CD4-positive, alpha-beta T cell (primary cell): ENCODE measurements around the gene BCL2. TPM values are rescaled to one million over a fixed set of nuclear protein-coding genes. Genes with fewer than 3 reads are reported as not detected.
A peak's percentile ranks its signal among the peaks of the same experiment; 100 is the strongest.

Source experiments
- ATAC-seq: fragments of 200-7000 bp; cut with Tn5 transposase; one replicate; pipeline ENCODE4 v1.10.0; 2022; ENCODE audit warnings: mild to moderate bottlenecking; ENCODE audit not compliant: poor library complexity
- CTCF ChIA-PET: fragments of 350-600 bp; sonication (Branson Sonifier 250); formaldehyde crosslinking; loops from one replicate; lab custom pipeline; 2021; ENCODE audit warnings: antibody characterized with exemption, inconsistent platforms; lab: Charles Lee
- POLR2A ChIA-PET: fragments of 350-600 bp; sonication (Branson Sonifier 250); formaldehyde crosslinking; loops from one replicate; lab custom pipeline; 2021; ENCODE audit warnings: antibody characterized with exemption, inconsistent platforms; lab: Charles Lee
- DNase-seq, 14 experiments: peaks; one replicate each; pipeline ENCODE4 v3.0.0-alpha.2; 2013 to 2020; ENCODE audit warnings: mixed read lengths in 2 of 14
- H3K27ac ChIP-seq, 2 donors: one replicate each; pipeline versions ENCODE4 v1.5.1 to v1.7.0; 2013; ENCODE audit warnings: low read length in 2 of 2, low read depth in 1 of 2, mild to moderate bottlenecking in 1 of 2
- H3K27me3 ChIP-seq, 2 experiments: 1 replicate in 1 of 2; 2 replicates in 1 of 2; pipeline versions ENCODE4 v1.6.1 to v1.7.0; 2013; ENCODE audit warnings: low read length in 2 of 2, control low read depth in 1 of 2, mild to moderate bottlenecking in 1 of 2, moderate library complexity in 1 of 2; ENCODE audit not compliant: insufficient read depth in 2 of 2, control insufficient read depth in 1 of 2
- H3K36me3 ChIP-seq: one replicate; pipeline ENCODE4 v1.6.1; 2013; ENCODE audit warnings: low read length, control low read depth; ENCODE audit not compliant: insufficient read depth
- H3K4me1 ChIP-seq: one replicate; pipeline ENCODE4 v1.6.1; 2013; ENCODE audit warnings: low read length, control low read depth; ENCODE audit not compliant: insufficient read depth
- H3K4me3 ChIP-seq: one replicate; pipeline ENCODE4 v1.5.1; 2013; ENCODE audit warnings: mild to moderate bottlenecking, low read length, moderate library complexity
- H3K9me3 ChIP-seq, 2 experiments: 1 replicate in 1 of 2; 2 replicates in 1 of 2; pipeline versions ENCODE4 v1.6.1 to v1.7.0; 2013; ENCODE audit warnings: low read length in 2 of 2, mild to moderate bottlenecking in 2 of 2, control low read depth in 1 of 2, moderate library complexity in 1 of 2; ENCODE audit not compliant: control insufficient read depth in 1 of 2, insufficient read depth in 1 of 2
- H3K27ac Mint-ChIP-seq: one replicate; pipeline ENCODE4 v1.8.0; 2020; ENCODE audit warnings: mixed read lengths
- H3K27me3 Mint-ChIP-seq: one replicate; pipeline ENCODE4 v1.8.0; 2021; ENCODE audit warnings: mixed read lengths
- H3K36me3 Mint-ChIP-seq: one replicate; pipeline ENCODE4 v1.8.0; 2021; ENCODE audit warnings: low read depth, mixed read lengths
- H3K4me1 Mint-ChIP-seq: one replicate; pipeline ENCODE4 v1.8.0; 2021; ENCODE audit warnings: low read depth, mixed read lengths
- H3K4me3 Mint-ChIP-seq: one replicate; pipeline ENCODE4 v1.8.0; 2020; ENCODE audit warnings: mild to moderate bottlenecking, mixed read lengths
- H3K9me3 Mint-ChIP-seq: one replicate; pipeline ENCODE4 v1.8.0; 2020; ENCODE audit warnings: mixed read lengths
- intact Hi-C, 2 experiments: fragments of 100-400 bp; cut with DNase I in 1 of 2; cut with micrococcal nuclease in 1 of 2; formaldehyde crosslinking; loops; one replicate each; pipeline versions ENCODE4 v1.15.1 to v1.9.0; 2023 to 2025; cut with DNase I, micrococcal nuclease
- total RNA-seq, 174 experiments: library from RNA in 2 of 174; stranded (reverse) in 2 of 174; gene quantifications; one replicate each; pipeline ENCODE4 v1.2.3 and lab custom pipeline; 2021 to 2026
- TF ChIP-seq, protein P1 (sequence below): fragments of 200-600 bp; IDR thresholded peaks from one replicate; pipeline ENCODE4 v1.8.0; 2022; ENCODE audit warnings: antibody characterized with exemption, mild to moderate bottlenecking

BCL2 gene
- total RNA-seq, 2 experiments from 2014 or later: 40.1 to 40.3 TPM

- DNase-seq (peak; percentile 63 to 91 (median 77)), ATAC-seq (peak; percentile 80)
- Mint-ChIP-seq H3K27me3 (no peaks in the 10 kb centered on the region), H3K4me3 (peak within 1 kb of the TSS; percentile 94), H3K9me3 (no peaks in the 10 kb centered on the region), H3K4me1 (peaks cover 56% of the 10 kb centered on the region), H3K36me3 (peaks cover 33% of the 10 kb centered on the region), H3K27ac (peak within 1 kb of the TSS; percentile 91)
- Histone ChIP-seq H3K27me3 (no peaks in the 10 kb centered on the region), H3K4me3 (peak within 1 kb of the TSS; percentile 94), H3K4me1 (peaks cover 33% of the 10 kb centered on the region), H3K36me3 (peaks cover 5% of the 10 kb centered on the region), H3K9me3 (no peaks in the 10 kb centered on the region), H3K27ac (peak within 1 kb of the TSS; percentile 65 to 72)
- CTCF ChIA-PET: interaction anchor here (1.1 kb wide), 1 partner anchor 49 kb away, joined by 3 read pairs; no protein-coding TSS in a partner anchor
- POLR2A ChIA-PET: interaction anchor here (0.9 to 3.7 kb wide), 6 partner anchors 17 to 1180 kb away, joined by 3 to 46 read pairs (median 4); partner anchors contain the start of genes BCL2, PHLPP1, PIGN and RELCH
- intact Hi-C loops: loop anchor here (1.0 to 5.0 kb wide), 7 partner anchors 40 to 1180 kb away; partner anchors contain the start of genes BCL2 (in 1 of the 2), PHLPP1 (in 1 of the 2), PIGN (in 1 of the 2) and RELCH (in 1 of the 2)
- TF ChIP-seq, protein P1, sequence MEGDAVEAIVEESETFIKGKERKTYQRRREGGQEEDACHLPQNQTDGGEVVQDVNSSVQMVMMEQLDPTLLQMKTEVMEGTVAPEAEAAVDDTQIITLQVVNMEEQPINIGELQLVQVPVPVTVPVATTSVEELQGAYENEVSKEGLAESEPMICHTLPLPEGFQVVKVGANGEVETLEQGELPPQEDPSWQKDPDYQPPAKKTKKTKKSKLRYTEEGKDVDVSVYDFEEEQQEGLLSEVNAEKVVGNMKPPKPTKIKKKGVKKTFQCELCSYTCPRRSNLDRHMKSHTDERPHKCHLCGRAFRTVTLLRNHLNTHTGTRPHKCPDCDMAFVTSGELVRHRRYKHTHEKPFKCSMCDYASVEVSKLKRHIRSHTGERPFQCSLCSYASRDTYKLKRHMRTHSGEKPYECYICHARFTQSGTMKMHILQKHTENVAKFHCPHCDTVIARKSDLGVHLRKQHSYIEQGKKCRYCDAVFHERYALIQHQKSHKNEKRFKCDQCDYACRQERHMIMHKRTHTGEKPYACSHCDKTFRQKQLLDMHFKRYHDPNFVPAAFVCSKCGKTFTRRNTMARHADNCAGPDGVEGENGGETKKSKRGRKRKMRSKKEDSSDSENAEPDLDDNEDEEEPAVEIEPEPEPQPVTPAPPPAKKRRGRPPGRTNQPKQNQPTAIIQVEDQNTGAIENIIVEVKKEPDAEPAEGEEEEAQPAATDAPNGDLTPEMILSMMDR: no peak
Measured at GRCh38 chr18:63367053-63367953, 47.7 kb upstream of the BCL2 start, which contains the start of gene KDSR. Gene KDSR (minus strand): TSS chr18:63367206. CDS start chr18:63367118, 88 bp downstream.

GRCh38 chr18:63366213-63367052, 46.9 kb upstream of the BCL2 start:
- TF ChIP-seq, protein P1: no peak
- peaks cover 40% of the 10 kb centered on the region for H3K36me3 Mint-ChIP-seq
- ATAC-seq: peak; percentile 62
- H3K4me3 Mint-ChIP-seq: peak overlapping the region; percentile 94
- H3K27me3 Mint-ChIP-seq: no peaks in the 10 kb centered on the region
- peaks cover 12% of the 10 kb centered on the region for H3K36me3 ChIP-seq
- POLR2A ChIA-PET: interaction anchor here (0.6 to 3.7 kb wide), 13 partner anchors 10 to 1179 kb away, joined by 3 to 46 read pairs (median 5); partner anchors contain the start of genes BCL2, PIGN, RELCH and VPS4B
- intact Hi-C loops: loop anchor here (1.0 to 5.0 kb wide), 7 partner anchors 41 to 1179 kb away; partner anchors contain the start of genes BCL2 (in 1 of the 2), PHLPP1 (in 1 of the 2), PIGN (in 1 of the 2) and RELCH (in 1 of the 2)
- DNase-seq: peak; percentile 29 to 83 (median 63)
- CTCF ChIA-PET: interaction anchor here (1.0 kb wide), 1 partner anchor 29 kb away, joined by 4 read pairs; no protein-coding TSS in a partner anchor
- no peaks in the 10 kb centered on the region for H3K9me3 Mint-ChIP-seq
- H3K27ac Mint-ChIP-seq: peak overlapping the region; percentile 91
- H3K9me3 ChIP-seq: no peaks in the 10 kb centered on the region
- peaks cover 56% of the 10 kb centered on the region for H3K4me1 Mint-ChIP-seq
- H3K27me3 ChIP-seq: no peaks in the 10 kb centered on the region
- H3K27ac ChIP-seq: peak overlapping the region; percentile 19 to 64
- H3K4me1 ChIP-seq: peaks cover 33% of the 10 kb centered on the region
- peak overlapping the region; percentile 94 for H3K4me3 ChIP-seq
